ENCODE data around the gene CA14.

GRCh38 chr1:150263549-150263948 is 6.0 kb downstream of the CA14 start:
- no peak for TF ChIP-seq CTCF (conservative IDR thresholded peaks at IDR 0.05; ENCODE audit: low read depth, low read length)
- no peak for TF ChIP-seq EZH2phosphoT487 (IDR thresholded peaks at IDR 0.05; ENCODE audit: borderline replicate concordance, low read length)
- no peak for TF ChIP-seq EZH2 (IDR thresholded peaks at IDR 0.05; ENCODE audit: low read length, unreplicated experiment)
